GM21360 (cell line): Measurements from ENCODE around the gene RASGRF1.
"Not testable (repeated sequence)": the region's sequence is repeated elsewhere in the genome, so short reads cannot be mapped to it uniquely, and the experiment has no call there.

Source experiments
- ATAC-seq: cut with Tn5 transposase; IDR thresholded peaks from one replicate; pipeline ENCODE4 v1.9.1; 2021; ENCODE audit warnings: mild to moderate bottlenecking, moderate library complexity; ENCODE audit not compliant: unreplicated experiment

Gene RASGRF1

GRCh38 chr15:79041601-79042168 lies 48.9 kb downstream of the RASGRF1 start:
- no peak for ATAC-seq

- no peak for ATAC-seq
Measured at GRCh38 chr15:79037848-79038247, 52.7 kb downstream of the RASGRF1 start.

GRCh38 chr15:79036323-79036722 lies 54.3 kb downstream of the RASGRF1 start:
- ATAC-seq = no peak

GRCh38 chr15:79035814-79036213 lies 54.8 kb downstream of the RASGRF1 start:
- ATAC-seq = no peak

GRCh38 chr15:79035111-79035601 lies 55.4 kb downstream of the RASGRF1 start:
- ATAC-seq = no peak

GRCh38 chr15:79034284-79034683 lies 56.3 kb downstream of the RASGRF1 start:
- no peak for ATAC-seq

GRCh38 chr15:79032656-79033055 lies 57.9 kb downstream of the RASGRF1 start:
- no peak for ATAC-seq

GRCh38 chr15:79031821-79032220 lies 58.8 kb downstream of the RASGRF1 start:
- no peak for ATAC-seq

GRCh38 chr15:79031201-79031600 lies 59.4 kb downstream of the RASGRF1 start:
- ATAC-seq = no peak

- ATAC-seq = no peak
Measured at GRCh38 chr15:79030470-79030869, 60.1 kb downstream of the RASGRF1 start.

- no peak for ATAC-seq
Measured at GRCh38 chr15:79028411-79028964, 62.1 kb downstream of the RASGRF1 start.

- no peak for ATAC-seq
Measured at GRCh38 chr15:79027532-79028410, 62.8 kb downstream of the RASGRF1 start.

GRCh38 chr15:79025802-79026201 lies 64.8 kb downstream of the RASGRF1 start:
- no peak for ATAC-seq

GRCh38 chr15:79025201-79025600 lies 65.4 kb downstream of the RASGRF1 start:
- no peak for ATAC-seq

- not testable (repeated sequence) for ATAC-seq
Measured at GRCh38 chr15:79024493-79024892, 66.1 kb downstream of the RASGRF1 start.

GRCh38 chr15:79023918-79024317 lies 66.7 kb downstream of the RASGRF1 start:
- ATAC-seq = no peak

GRCh38 chr15:79023546-79023890 lies 67.1 kb downstream of the RASGRF1 start:
- no peak for ATAC-seq

- ATAC-seq = no peak
Measured at GRCh38 chr15:79018960-79019359, 71.6 kb downstream of the RASGRF1 start.

GRCh38 chr15:79017953-79018352 lies 72.6 kb downstream of the RASGRF1 start:
- no peak for ATAC-seq

GRCh38 chr15:79016527-79017170 lies 73.9 kb downstream of the RASGRF1 start:
- no peak for ATAC-seq

GRCh38 chr15:79015416-79015815 lies 75.2 kb downstream of the RASGRF1 start:
- ATAC-seq = no peak

- ATAC-seq = no peak
Measured at GRCh38 chr15:79010278-79010677, 80.3 kb downstream of the RASGRF1 start.
